NB4 (cell line): Measurements from ENCODE around the gene RERE.

Experiments used
- CTCF ChIP-seq: IDR thresholded peaks from one replicate; pipeline ENCODE4 v1.5.1; 2012; ENCODE audit warnings: low read depth, low read length
- MYC ChIP-seq: IDR thresholded peaks from 2 replicates; pipeline ENCODE4 v1.6.1; 2011; ENCODE audit warnings: low read depth, low read length
- POLR2A ChIP-seq: IDR thresholded peaks from 2 replicates; pipeline ENCODE4 v1.6.1; 2011; ENCODE audit warnings: mild to moderate bottlenecking; ENCODE audit not compliant: insufficient read length; ENCODE audit errors: extremely low read depth

GRCh38 chr1:8841395-8841794, 24.0 kb upstream of the RERE start:
- no peak for TF ChIP-seq CTCF
- no peak for TF ChIP-seq POLR2A
- no peak for TF ChIP-seq MYC
